Iris pigment epithelial cell (primary cell): Measurements from ENCODE around the gene ABHD12B.
"Not testable (repeated sequence)": the region's sequence is repeated elsewhere in the genome, so short reads cannot be mapped to it uniquely, and the experiment has no call there.

Experiments
- DNase-seq: peaks from one replicate; pipeline ENCODE4 v3.0.0-alpha.2; 2011; ENCODE audit warnings: low read depth

Gene ABHD12B

GRCh38 chr14:50896421-50896820 lies 24.6 kb downstream of the ABHD12B start:
- DNase-seq = not testable (repeated sequence)

- DNase-seq = not testable (repeated sequence)
These were observed 25.2 kb downstream of the ABHD12B start for GRCh38 chr14:50897005-50897404.

GRCh38 chr14:50897658-50898175 lies 25.9 kb downstream of the ABHD12B start:
- DNase-seq = no peak

GRCh38 chr14:50901361-50901760 lies 29.5 kb downstream of the ABHD12B start:
- DNase-seq = no peak

GRCh38 chr14:50904719-50905118 lies 32.9 kb downstream of the ABHD12B start:
- no peak for DNase-seq

GRCh38 chr14:50906326-50907065 lies 34.6 kb downstream of the ABHD12B start:
- DNase-seq = no peak

GRCh38 chr14:50910495-50911420 lies 38.9 kb downstream of the ABHD12B start:
- no peak for DNase-seq

GRCh38 chr14:50917449-50917848 lies 45.6 kb downstream of the ABHD12B start:
- no peak for DNase-seq

- DNase-seq = not testable (repeated sequence)
These were observed 47.7 kb downstream of the ABHD12B start for GRCh38 chr14:50919524-50919923.

GRCh38 chr14:50920482-50921230 lies 48.8 kb downstream of the ABHD12B start:
- peak; percentile 63 for DNase-seq

- no peak for DNase-seq
These were observed 51.0 kb downstream of the ABHD12B start for GRCh38 chr14:50922803-50923202.

- no peak for DNase-seq
These were observed 52.4 kb downstream of the ABHD12B start for GRCh38 chr14:50924236-50924635.

GRCh38 chr14:50924843-50925242 lies 53.0 kb downstream of the ABHD12B start:
- DNase-seq = no peak

GRCh38 chr14:50926851-50927386 lies 55.1 kb downstream of the ABHD12B start:
- DNase-seq = no peak

GRCh38 chr14:50928002-50928635 lies 56.3 kb downstream of the ABHD12B start:
- DNase-seq = peak; percentile 90

GRCh38 chr14:50929506-50929905 lies 57.7 kb downstream of the ABHD12B start:
- DNase-seq = no peak

- no peak for DNase-seq
These were observed 59.7 kb downstream of the ABHD12B start for GRCh38 chr14:50931559-50931958.

- DNase-seq = no peak
These were observed 60.3 kb downstream of the ABHD12B start for GRCh38 chr14:50932156-50932555.

- no peak for DNase-seq
These were observed 61.0 kb downstream of the ABHD12B start for GRCh38 chr14:50932592-50933495.
